ENCODE measurements around the gene CTNNA3.

The CTNNA3 gene

GRCh38 chr10:66192162-66192831 lies 1503.7 kb downstream of the CTNNA3 start:
- TF ChIP-seq ZNF433 (tag by site-specific recombination; IDR thresholded peaks at IDR 0.05; ENCODE audit: low read depth) (no peak), ZNF302 (tag by site-specific recombination; IDR thresholded peaks at IDR 0.05; ENCODE audit: low read depth) (no peak), ZNF677 (tag by site-specific recombination; IDR thresholded peaks at IDR 0.05) (no peak), ZNF514 (tag by site-specific recombination; IDR thresholded peaks at IDR 0.05) (no peak), PRDM1 (tag by site-specific recombination; IDR thresholded peaks at IDR 0.05) (no peak), ZNF121 (tag by site-specific recombination; IDR thresholded peaks at IDR 0.05) (no peak), ZNF785 (tag by site-specific recombination; IDR thresholded peaks at IDR 0.05) (no peak), ZSCAN30 (tag by site-specific recombination; IDR thresholded peaks at IDR 0.05) (no peak), ZSCAN23 (tag by site-specific recombination; IDR thresholded peaks at IDR 0.05) (no peak), ZNF221 (tag by site-specific recombination; IDR thresholded peaks at IDR 0.05; ENCODE audit: borderline replicate concordance) (no peak), ZNF544 (tag by site-specific recombination; IDR thresholded peaks at IDR 0.05) (no peak), ZNF629 (tag by site-specific recombination; IDR thresholded peaks at IDR 0.05) (no peak), ZBTB10 (tag by site-specific recombination; IDR thresholded peaks at IDR 0.05) (no peak), ZNF707 (tag by site-specific recombination; IDR thresholded peaks at IDR 0.05) (no peak), SETDB1 (IDR thresholded peaks at IDR 0.05; ENCODE audit: insufficient read length, low read length) (no peak), ZFHX2 (tag by site-specific recombination; conservative IDR thresholded peaks at IDR 0.05) (no peak)
- TF ChIP-seq, protein P1, sequence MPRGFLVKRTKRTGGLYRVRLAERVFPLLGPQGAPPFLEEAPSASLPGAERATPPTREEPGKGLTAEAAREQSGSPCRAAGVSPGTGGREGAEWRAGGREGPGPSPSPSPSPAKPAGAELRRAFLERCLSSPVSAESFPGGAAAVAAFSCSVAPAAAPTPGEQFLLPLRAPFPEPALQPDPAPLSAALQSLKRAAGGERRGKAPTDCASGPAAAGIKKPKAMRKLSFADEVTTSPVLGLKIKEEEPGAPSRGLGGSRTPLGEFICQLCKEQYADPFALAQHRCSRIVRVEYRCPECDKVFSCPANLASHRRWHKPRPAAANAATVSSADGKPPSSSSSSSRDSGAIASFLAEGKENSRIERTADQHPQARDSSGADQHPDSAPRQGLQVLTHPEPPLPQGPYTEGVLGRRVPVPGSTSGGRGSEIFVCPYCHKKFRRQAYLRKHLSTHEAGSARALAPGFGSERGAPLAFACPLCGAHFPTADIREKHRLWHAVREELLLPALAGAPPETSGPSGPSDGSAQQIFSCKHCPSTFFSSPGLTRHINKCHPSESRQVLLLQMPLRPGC (tag by site-specific recombination; IDR thresholded peaks at IDR 0.05) = no peak
- TF ChIP-seq, protein P2, sequence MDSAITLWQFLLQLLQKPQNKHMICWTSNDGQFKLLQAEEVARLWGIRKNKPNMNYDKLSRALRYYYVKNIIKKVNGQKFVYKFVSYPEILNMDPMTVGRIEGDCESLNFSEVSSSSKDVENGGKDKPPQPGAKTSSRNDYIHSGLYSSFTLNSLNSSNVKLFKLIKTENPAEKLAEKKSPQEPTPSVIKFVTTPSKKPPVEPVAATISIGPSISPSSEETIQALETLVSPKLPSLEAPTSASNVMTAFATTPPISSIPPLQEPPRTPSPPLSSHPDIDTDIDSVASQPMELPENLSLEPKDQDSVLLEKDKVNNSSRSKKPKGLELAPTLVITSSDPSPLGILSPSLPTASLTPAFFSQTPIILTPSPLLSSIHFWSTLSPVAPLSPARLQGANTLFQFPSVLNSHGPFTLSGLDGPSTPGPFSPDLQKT (IDR thresholded peaks at IDR 0.05; ENCODE audit: borderline replicate concordance, low read depth, low read length) = no peak
- ChIA-PET CTCF (interaction anchor here (0.6 kb wide), 1 partner anchor 424 kb away, joined by 3 read pairs; no protein-coding TSS in a partner anchor), POLR2A (no interaction called here)
- H3K36me3 ChIP-seq (ENCODE audit: control insufficient read depth in 2 of 2, insufficient read depth in 1 of 2, low read length in 2 of 2) = no peaks in the 10 kb centered on the region
- H3K4me1 ChIP-seq (ENCODE audit: control insufficient read depth, insufficient read depth, low read length) = no peaks in the 10 kb centered on the region
- H3K9me3 ChIP-seq (ENCODE audit: control insufficient read depth, insufficient read depth, low read depth, low read length) = no peaks in the 10 kb centered on the region
- H3K4me3 ChIP-seq (ENCODE audit: low read depth, low read length) = no peak overlapping the region
- no peak overlapping the region for H3K27ac ChIP-seq (ENCODE audit: extremely low read depth, low read depth, low read length)

DNA sequence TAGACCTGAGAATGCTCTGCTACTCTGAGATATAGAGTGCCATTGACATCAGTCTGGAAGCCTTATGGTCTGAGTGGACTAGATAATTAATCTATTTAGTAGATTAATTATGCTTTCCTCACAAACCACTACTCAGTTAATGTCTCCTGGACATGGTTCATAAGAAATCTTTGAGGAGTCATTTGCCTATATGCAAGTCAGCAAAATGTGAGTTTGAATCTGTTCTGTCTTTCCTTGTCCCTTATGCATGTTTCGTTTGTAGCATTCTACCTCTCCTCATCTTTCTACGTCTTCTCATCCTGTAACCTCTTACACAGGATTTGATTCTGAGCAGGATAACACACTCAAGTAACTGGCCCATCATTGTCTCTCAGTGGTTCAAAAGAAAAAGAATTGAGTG lies 1505.6 kb downstream of the CTNNA3 start:
- Histone ChIP-seq H3K27ac (ENCODE audit: extremely low read depth, low read depth, low read length) (no peak overlapping the region), H3K36me3 (ENCODE audit: control insufficient read depth in 2 of 2, insufficient read depth in 1 of 2, low read length in 2 of 2) (no peaks in the 10 kb centered on the region), H3K4me1 (ENCODE audit: control insufficient read depth, insufficient read depth, low read length) (no peaks in the 10 kb centered on the region), H3K4me3 (ENCODE audit: low read depth, low read length) (no peak overlapping the region), H3K9me3 (ENCODE audit: control insufficient read depth, insufficient read depth, low read depth, low read length) (no peaks in the 10 kb centered on the region)
- CTCF ChIA-PET = no interaction called here
- POLR2A ChIA-PET = no interaction called here
- TF ChIP-seq ZNF140 (tag by site-specific recombination; IDR thresholded peaks at IDR 0.05) (no peak), ZNF785 (tag by site-specific recombination; IDR thresholded peaks at IDR 0.05) (no peak), ZNF155 (tag by site-specific recombination; IDR thresholded peaks at IDR 0.05) (no peak), ZNF324 (tag by site-specific recombination; IDR thresholded peaks at IDR 0.05) (no peak), ZNF133 (tag by site-specific recombination; IDR thresholded peaks at IDR 0.05) (no peak), GLIS1 (tag by site-specific recombination; IDR thresholded peaks at IDR 0.05) (no peak)
- TF ChIP-seq, protein P3, sequence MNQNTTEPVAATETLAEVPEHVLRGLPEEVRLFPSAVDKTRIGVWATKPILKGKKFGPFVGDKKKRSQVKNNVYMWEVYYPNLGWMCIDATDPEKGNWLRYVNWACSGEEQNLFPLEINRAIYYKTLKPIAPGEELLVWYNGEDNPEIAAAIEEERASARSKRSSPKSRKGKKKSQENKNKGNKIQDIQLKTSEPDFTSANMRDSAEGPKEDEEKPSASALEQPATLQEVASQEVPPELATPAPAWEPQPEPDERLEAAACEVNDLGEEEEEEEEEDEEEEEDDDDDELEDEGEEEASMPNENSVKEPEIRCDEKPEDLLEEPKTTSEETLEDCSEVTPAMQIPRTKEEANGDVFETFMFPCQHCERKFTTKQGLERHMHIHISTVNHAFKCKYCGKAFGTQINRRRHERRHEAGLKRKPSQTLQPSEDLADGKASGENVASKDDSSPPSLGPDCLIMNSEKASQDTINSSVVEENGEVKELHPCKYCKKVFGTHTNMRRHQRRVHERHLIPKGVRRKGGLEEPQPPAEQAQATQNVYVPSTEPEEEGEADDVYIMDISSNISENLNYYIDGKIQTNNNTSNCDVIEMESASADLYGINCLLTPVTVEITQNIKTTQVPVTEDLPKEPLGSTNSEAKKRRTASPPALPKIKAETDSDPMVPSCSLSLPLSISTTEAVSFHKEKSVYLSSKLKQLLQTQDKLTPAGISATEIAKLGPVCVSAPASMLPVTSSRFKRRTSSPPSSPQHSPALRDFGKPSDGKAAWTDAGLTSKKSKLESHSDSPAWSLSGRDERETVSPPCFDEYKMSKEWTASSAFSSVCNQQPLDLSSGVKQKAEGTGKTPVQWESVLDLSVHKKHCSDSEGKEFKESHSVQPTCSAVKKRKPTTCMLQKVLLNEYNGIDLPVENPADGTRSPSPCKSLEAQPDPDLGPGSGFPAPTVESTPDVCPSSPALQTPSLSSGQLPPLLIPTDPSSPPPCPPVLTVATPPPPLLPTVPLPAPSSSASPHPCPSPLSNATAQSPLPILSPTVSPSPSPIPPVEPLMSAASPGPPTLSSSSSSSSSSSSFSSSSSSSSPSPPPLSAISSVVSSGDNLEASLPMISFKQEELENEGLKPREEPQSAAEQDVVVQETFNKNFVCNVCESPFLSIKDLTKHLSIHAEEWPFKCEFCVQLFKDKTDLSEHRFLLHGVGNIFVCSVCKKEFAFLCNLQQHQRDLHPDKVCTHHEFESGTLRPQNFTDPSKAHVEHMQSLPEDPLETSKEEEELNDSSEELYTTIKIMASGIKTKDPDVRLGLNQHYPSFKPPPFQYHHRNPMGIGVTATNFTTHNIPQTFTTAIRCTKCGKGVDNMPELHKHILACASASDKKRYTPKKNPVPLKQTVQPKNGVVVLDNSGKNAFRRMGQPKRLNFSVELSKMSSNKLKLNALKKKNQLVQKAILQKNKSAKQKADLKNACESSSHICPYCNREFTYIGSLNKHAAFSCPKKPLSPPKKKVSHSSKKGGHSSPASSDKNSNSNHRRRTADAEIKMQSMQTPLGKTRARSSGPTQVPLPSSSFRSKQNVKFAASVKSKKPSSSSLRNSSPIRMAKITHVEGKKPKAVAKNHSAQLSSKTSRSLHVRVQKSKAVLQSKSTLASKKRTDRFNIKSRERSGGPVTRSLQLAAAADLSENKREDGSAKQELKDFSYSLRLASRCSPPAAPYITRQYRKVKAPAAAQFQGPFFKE (tag by site-specific recombination; IDR thresholded peaks at IDR 0.05; ENCODE audit: borderline replicate concordance) = no peak
